HG03521 (cell line): Measurements from ENCODE around the gene IL3.

Experiments
- ATAC-seq: cut with Tn5 transposase; IDR thresholded peaks from one replicate; pipeline ENCODE4 v1.9.1; 2021; ENCODE audit warnings: mild to moderate bottlenecking, moderate library complexity; ENCODE audit not compliant: unreplicated experiment

IL3 gene

GRCh38 chr5:132110930-132111329 is 50.5 kb downstream of the IL3 start:
- no peak for ATAC-seq

GRCh38 chr5:132112111-132112510 is 51.7 kb downstream of the IL3 start:
- ATAC-seq, result no peak
